ENCODE data around the gene IHH. TPM values are rescaled to one million over a fixed set of nuclear protein-coding genes. Genes with fewer than 3 reads are reported as not detected.

Gene IHH
- total RNA-seq, 1 donor: under 0.01 TPM

- Histone ChIP-seq H3K27me3 (ENCODE audit: insufficient read depth, low read length) (peaks cover 19% of the 10 kb centered on the region), H3K4me2 (ENCODE audit: insufficient read depth, low read length) (no peak overlapping the region), H3K36me3 (ENCODE audit: insufficient read depth, low read length) (no peaks in the 10 kb centered on the region), H4K20me1 (ENCODE audit: insufficient read depth, low read length) (peaks cover 3% of the 10 kb centered on the region), H3K79me2 (ENCODE audit: insufficient read depth, low read length) (no peaks in the 10 kb centered on the region), H3K9me3 (ENCODE audit: low read depth, low read length) (no peaks in the 10 kb centered on the region), H3K4me3 (ENCODE audit: insufficient read depth, low read length) (no peak overlapping the region), H3K4me1 (ENCODE audit: insufficient read depth, low read length) (no peaks in the 10 kb centered on the region), H2AFZ (ENCODE audit: low read length) (no peak overlapping the region), H3K27ac (ENCODE audit: low read depth, low read length) (no peak overlapping the region)
- peak; percentile 31 for DNase-seq (ENCODE audit: insufficient read length, low spot score, missing footprints)
- no peak for TF ChIP-seq CTCF (IDR thresholded peaks at IDR 0.05; ENCODE audit: extremely low read depth, low read depth, low read length)
Observed at GRCh38 chr2:219028996-219029828, 31.5 kb downstream of the IHH start.

GRCh38 chr2:219028141-219028540, 32.6 kb downstream of the IHH start:
- Histone ChIP-seq H3K9me3 (ENCODE audit: low read depth, low read length) (no peaks in the 10 kb centered on the region), H3K27me3 (ENCODE audit: insufficient read depth, low read length) (peaks cover 19% of the 10 kb centered on the region), H3K4me2 (ENCODE audit: insufficient read depth, low read length) (no peak overlapping the region), H3K27ac (ENCODE audit: low read depth, low read length) (no peak overlapping the region), H3K79me2 (ENCODE audit: insufficient read depth, low read length) (no peaks in the 10 kb centered on the region), H3K4me3 (ENCODE audit: insufficient read depth, low read length) (no peak overlapping the region), H4K20me1 (ENCODE audit: insufficient read depth, low read length) (peaks cover 3% of the 10 kb centered on the region), H3K4me1 (ENCODE audit: insufficient read depth, low read length) (no peaks in the 10 kb centered on the region), H3K36me3 (ENCODE audit: insufficient read depth, low read length) (no peaks in the 10 kb centered on the region), H2AFZ (ENCODE audit: low read length) (no peak overlapping the region)
- DNase-seq (ENCODE audit: insufficient read length, low spot score, missing footprints): peak; percentile 36
- TF ChIP-seq CTCF (IDR thresholded peaks at IDR 0.05; ENCODE audit: extremely low read depth, low read depth, low read length): no peak

GRCh38 chr2:219027511-219028055, 33.1 kb downstream of the IHH start:
- H3K9me3 ChIP-seq (ENCODE audit: low read depth, low read length): no peaks in the 10 kb centered on the region
- DNase-seq (ENCODE audit: insufficient read length, low spot score, missing footprints): peak; percentile 15
- H3K27me3 ChIP-seq (ENCODE audit: insufficient read depth, low read length): peaks cover 18% of the 10 kb centered on the region
- H3K4me1 ChIP-seq (ENCODE audit: insufficient read depth, low read length): no peaks in the 10 kb centered on the region
- no peak for TF ChIP-seq CTCF (IDR thresholded peaks at IDR 0.05; ENCODE audit: extremely low read depth, low read depth, low read length)
- H3K27ac ChIP-seq (ENCODE audit: low read depth, low read length): no peak overlapping the region
- H3K36me3 ChIP-seq (ENCODE audit: insufficient read depth, low read length): no peaks in the 10 kb centered on the region
- no peak overlapping the region for H3K4me2 ChIP-seq (ENCODE audit: insufficient read depth, low read length)
- no peaks in the 10 kb centered on the region for H3K79me2 ChIP-seq (ENCODE audit: insufficient read depth, low read length)
- no peak overlapping the region for H2AFZ ChIP-seq (ENCODE audit: low read length)
- peaks cover 3% of the 10 kb centered on the region for H4K20me1 ChIP-seq (ENCODE audit: insufficient read depth, low read length)
- no peak overlapping the region for H3K4me3 ChIP-seq (ENCODE audit: insufficient read depth, low read length)

GRCh38 chr2:219026946-219027345, 33.8 kb downstream of the IHH start:
- peak; percentile 11 for DNase-seq (ENCODE audit: insufficient read length, low spot score, missing footprints)
- Histone ChIP-seq H3K27ac (ENCODE audit: low read depth, low read length) (no peak overlapping the region), H2AFZ (ENCODE audit: low read length) (no peak overlapping the region), H4K20me1 (ENCODE audit: insufficient read depth, low read length) (peaks cover 3% of the 10 kb centered on the region), H3K4me2 (ENCODE audit: insufficient read depth, low read length) (no peak overlapping the region), H3K9me3 (ENCODE audit: low read depth, low read length) (no peaks in the 10 kb centered on the region), H3K36me3 (ENCODE audit: insufficient read depth, low read length) (no peaks in the 10 kb centered on the region), H3K79me2 (ENCODE audit: insufficient read depth, low read length) (no peaks in the 10 kb centered on the region), H3K4me1 (ENCODE audit: insufficient read depth, low read length) (no peaks in the 10 kb centered on the region), H3K4me3 (ENCODE audit: insufficient read depth, low read length) (no peak overlapping the region), H3K27me3 (ENCODE audit: insufficient read depth, low read length) (peaks cover 14% of the 10 kb centered on the region)
- TF ChIP-seq CTCF (IDR thresholded peaks at IDR 0.05; ENCODE audit: extremely low read depth, low read depth, low read length): no peak
